Neural cell (in vitro differentiated cells): ENCODE data around the gene NDST4. TPM values are rescaled to one million over a fixed set of nuclear protein-coding genes. Genes with fewer than 3 reads are reported as not detected.
A peak's percentile ranks its signal among the peaks of the same experiment; 100 is the strongest.

Experiments used
- H2AFZ ChIP-seq: fragments of 200-600, 300-800 bp; sonication (generic), shearing (Covaris generic); 2 replicates; pipeline ENCODE4 v1.6.0; 2014; ENCODE audit warnings: low read depth, mild to moderate bottlenecking, antibody characterized with exemption, low read length, moderate library complexity
- H3F3A ChIP-seq: fragments of 200-600 bp; shearing (Covaris generic); 2 replicates; pipeline ENCODE4 v1.6.1; 2016; ENCODE audit warnings: mild to moderate bottlenecking, moderate library complexity, mixed read lengths, antibody characterized with exemption, low read length; ENCODE audit not compliant: insufficient read depth, poor library complexity, severe bottlenecking
- H3K27ac ChIP-seq: fragments of 200-600, 300-800 bp; sonication (generic), shearing (Covaris generic); 2 replicates; pipeline ENCODE4 v1.5.1; 2014; ENCODE audit warnings: mild to moderate bottlenecking, low read length, moderate library complexity
- H3K27me3 ChIP-seq: fragments of 300-800, 200-600 bp; sonication (generic), shearing (Covaris generic); 2 replicates; pipeline ENCODE4 v1.6.0; 2014; ENCODE audit warnings: mild to moderate bottlenecking, low read depth, low read length, moderate library complexity; ENCODE audit not compliant: insufficient read depth
- H3K36me3 ChIP-seq: fragments of 300-800, 200-600 bp; sonication (generic), shearing (Covaris generic); 2 replicates; pipeline ENCODE4 v1.5.1; 2014; ENCODE audit warnings: mild to moderate bottlenecking, antibody characterized with exemption, low read length, moderate library complexity; ENCODE audit not compliant: insufficient read depth
- H3K4me2 ChIP-seq: fragments of 300-800, 200-600 bp; sonication (generic), shearing (Covaris generic); 2 replicates; pipeline ENCODE4 v1.6.0; 2014; ENCODE audit warnings: mild to moderate bottlenecking, low read length
- H3K4me3 ChIP-seq: fragments of 300-800, 200-600 bp; sonication (generic), shearing (Covaris generic); 2 replicates; pipeline ENCODE4 v1.5.1; 2014; ENCODE audit warnings: mild to moderate bottlenecking, low read length, moderate library complexity
- H3K79me2 ChIP-seq: fragments of 200-600 bp; shearing (Covaris generic); replicated peaks from 2 replicates; pipeline ENCODE4 v1.6.0; 2014; ENCODE audit warnings: mild to moderate bottlenecking, low read length, moderate library complexity; ENCODE audit not compliant: insufficient read depth
- H3K9ac ChIP-seq: fragments of 300-800, 200-600 bp; sonication (generic), shearing (Covaris generic); 2 replicates; pipeline ENCODE4 v1.6.1; 2016; ENCODE audit warnings: mild to moderate bottlenecking, low read length, mixed read lengths
- H3K9me2 ChIP-seq: fragments of 200-600 bp; shearing (Covaris generic); 2 replicates; pipeline ENCODE4 v1.6.1; 2016; ENCODE audit warnings: mild to moderate bottlenecking, low read length, mixed read lengths; ENCODE audit not compliant: insufficient read depth
- H3K9me3 ChIP-seq: fragments of 200-600, 300-800 bp; sonication (generic), shearing (Covaris generic); 2 replicates; pipeline ENCODE4 v1.6.1; 2016; ENCODE audit warnings: mild to moderate bottlenecking, mixed run types, low read length, moderate library complexity, mixed read lengths
- H4K20me1 ChIP-seq: fragments of 200-600 bp; shearing (Covaris generic); 2 replicates; pipeline ENCODE4 v1.6.1; 2016; ENCODE audit warnings: mild to moderate bottlenecking, mixed run types; ENCODE audit not compliant: insufficient read depth
- CTCF ChIP-seq: fragments of 450-650 bp; IDR thresholded peaks from 2 replicates; pipeline ENCODE4 v1.5.1; 2014; ENCODE audit warnings: antibody characterized with exemption, mild to moderate bottlenecking, moderate library complexity; ENCODE audit not compliant: poor library complexity, severe bottlenecking
- EP300 ChIP-seq: fragments of 450-650 bp; conservative IDR thresholded peaks from 2 replicates; pipeline ENCODE4 v1.6.1; 2014; ENCODE audit warnings: antibody characterized with exemption, mild to moderate bottlenecking, moderate library complexity; ENCODE audit not compliant: poor library complexity, severe bottlenecking
- EZH2 ChIP-seq: fragments of 200-600, 300-800 bp; shearing (Covaris generic), sonication (generic); IDR thresholded peaks from 2 replicates; pipeline ENCODE4 v1.6.1; 2014; ENCODE audit warnings: antibody characterized with exemption, low read length, borderline replicate concordance, mild to moderate bottlenecking; ENCODE audit not compliant: insufficient read depth, poor library complexity, severe bottlenecking
- MXI1 ChIP-seq: fragments of 450-650 bp; conservative IDR thresholded peaks from 2 replicates; pipeline ENCODE4 v1.6.1; 2014; ENCODE audit warnings: antibody characterized with exemption, mild to moderate bottlenecking; ENCODE audit not compliant: poor library complexity, severe bottlenecking
- POLR2AphosphoS5 ChIP-seq: IDR thresholded peaks from 2 replicates; pipeline ENCODE4 v1.6.1; 2012
- RAD21 ChIP-seq: fragments of 450-650 bp; conservative IDR thresholded peaks from 2 replicates; pipeline ENCODE4 v1.6.1; 2014; ENCODE audit warnings: antibody characterized with exemption, mild to moderate bottlenecking, moderate library complexity
- REST ChIP-seq: IDR thresholded peaks from 2 replicates; pipeline ENCODE4 v1.6.1; 2012; ENCODE audit warnings: borderline replicate concordance
- SMC3 ChIP-seq: fragments of 450-650 bp; conservative IDR thresholded peaks from 2 replicates; pipeline ENCODE4 v1.6.1; 2014; ENCODE audit warnings: antibody characterized with exemption, mild to moderate bottlenecking, moderate library complexity; ENCODE audit not compliant: poor library complexity
- TAF1 ChIP-seq: IDR thresholded peaks from 2 replicates; pipeline ENCODE4 v1.6.1; 2012; ENCODE audit warnings: low read depth
- polyA plus RNA-seq: library from polyadenylated mRNA; depleted of rRNA; stranded (reverse); fragments of >200 nt; gene quantifications from 2 replicates; pipeline ENCODE4 v1.2.3, GENCODE V29; 2014

NDST4 gene
- polyA plus RNA-seq, 1 donor from 2014 or later, result 1.3 TPM

- Histone ChIP-seq H3K27me3 (no peaks in the 10 kb centered on the region), H3K4me3 (peak overlapping the region; percentile 4), H3K9me2 (no peaks in the 10 kb centered on the region), H4K20me1 (no peaks in the 10 kb centered on the region), H3K36me3 (no peaks in the 10 kb centered on the region), H3K79me2 (no peaks in the 10 kb centered on the region), H3K27ac (no peak overlapping the region), H3K9ac (no peak overlapping the region), H3K9me3 (no peaks in the 10 kb centered on the region), H3F3A (no peaks in the 10 kb centered on the region), H2AFZ (no peak overlapping the region), H3K4me2 (no peak overlapping the region)
- TF ChIP-seq EZH2 (no peak), REST (no peak), POLR2AphosphoS5 (no peak), CTCF (no peak), TAF1 (no peak), SMC3 (no peak), EP300 (no peak), RAD21 (no peak), MXI1 (no peak)
Measured at GRCh38 chr4:114782415-114783214, 330.8 kb downstream of the NDST4 start.

- Histone ChIP-seq H4K20me1 (no peaks in the 10 kb centered on the region), H3K4me2 (no peak overlapping the region), H3K36me3 (no peaks in the 10 kb centered on the region), H3K9me3 (no peaks in the 10 kb centered on the region), H3K4me3 (no peak overlapping the region), H3K9ac (no peak overlapping the region), H3K27ac (no peak overlapping the region), H3F3A (no peaks in the 10 kb centered on the region), H3K27me3 (no peaks in the 10 kb centered on the region), H2AFZ (no peak overlapping the region), H3K79me2 (no peaks in the 10 kb centered on the region), H3K9me2 (no peaks in the 10 kb centered on the region)
- TF ChIP-seq MXI1 (no peak), TAF1 (no peak), REST (no peak), POLR2AphosphoS5 (no peak), CTCF (peak; percentile 68), RAD21 (peak; percentile 78), SMC3 (peak; percentile 75), EP300 (no peak), EZH2 (no peak)
Measured at GRCh38 chr4:114780205-114780604, 333.2 kb downstream of the NDST4 start.
